Measurements from ENCODE around the gene SEPTIN5.

DNA sequence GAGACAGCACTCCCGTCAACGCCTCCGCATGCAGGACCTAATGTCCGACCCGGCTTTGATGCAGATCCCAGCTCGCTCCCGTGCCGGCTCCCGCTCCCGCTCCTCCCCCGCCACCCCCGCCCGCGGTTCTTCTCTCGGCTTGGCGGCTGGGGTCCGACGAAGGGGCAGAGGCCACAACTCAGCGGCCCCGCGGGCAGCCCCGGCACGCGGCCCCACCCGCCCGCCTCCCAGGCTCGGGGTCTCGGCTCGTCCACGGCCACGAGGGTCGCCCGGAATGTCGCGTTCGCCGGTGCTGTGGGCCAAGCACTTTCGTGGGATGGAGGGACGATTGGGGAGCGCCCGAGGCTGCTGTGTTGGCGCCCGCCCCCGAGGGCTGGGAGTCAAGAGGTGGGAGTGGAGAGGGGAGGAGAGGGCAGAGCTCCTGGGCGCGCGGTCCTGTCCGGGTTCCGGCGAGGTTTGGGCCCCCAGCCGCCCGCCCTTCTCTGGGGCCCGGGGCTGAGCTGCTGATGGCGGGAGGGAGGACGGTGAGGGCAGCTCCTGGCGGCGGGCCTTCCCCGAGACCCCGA is 40.9 kb downstream of the SEPTIN5 start:
- TF ChIP-seq, protein P1, sequence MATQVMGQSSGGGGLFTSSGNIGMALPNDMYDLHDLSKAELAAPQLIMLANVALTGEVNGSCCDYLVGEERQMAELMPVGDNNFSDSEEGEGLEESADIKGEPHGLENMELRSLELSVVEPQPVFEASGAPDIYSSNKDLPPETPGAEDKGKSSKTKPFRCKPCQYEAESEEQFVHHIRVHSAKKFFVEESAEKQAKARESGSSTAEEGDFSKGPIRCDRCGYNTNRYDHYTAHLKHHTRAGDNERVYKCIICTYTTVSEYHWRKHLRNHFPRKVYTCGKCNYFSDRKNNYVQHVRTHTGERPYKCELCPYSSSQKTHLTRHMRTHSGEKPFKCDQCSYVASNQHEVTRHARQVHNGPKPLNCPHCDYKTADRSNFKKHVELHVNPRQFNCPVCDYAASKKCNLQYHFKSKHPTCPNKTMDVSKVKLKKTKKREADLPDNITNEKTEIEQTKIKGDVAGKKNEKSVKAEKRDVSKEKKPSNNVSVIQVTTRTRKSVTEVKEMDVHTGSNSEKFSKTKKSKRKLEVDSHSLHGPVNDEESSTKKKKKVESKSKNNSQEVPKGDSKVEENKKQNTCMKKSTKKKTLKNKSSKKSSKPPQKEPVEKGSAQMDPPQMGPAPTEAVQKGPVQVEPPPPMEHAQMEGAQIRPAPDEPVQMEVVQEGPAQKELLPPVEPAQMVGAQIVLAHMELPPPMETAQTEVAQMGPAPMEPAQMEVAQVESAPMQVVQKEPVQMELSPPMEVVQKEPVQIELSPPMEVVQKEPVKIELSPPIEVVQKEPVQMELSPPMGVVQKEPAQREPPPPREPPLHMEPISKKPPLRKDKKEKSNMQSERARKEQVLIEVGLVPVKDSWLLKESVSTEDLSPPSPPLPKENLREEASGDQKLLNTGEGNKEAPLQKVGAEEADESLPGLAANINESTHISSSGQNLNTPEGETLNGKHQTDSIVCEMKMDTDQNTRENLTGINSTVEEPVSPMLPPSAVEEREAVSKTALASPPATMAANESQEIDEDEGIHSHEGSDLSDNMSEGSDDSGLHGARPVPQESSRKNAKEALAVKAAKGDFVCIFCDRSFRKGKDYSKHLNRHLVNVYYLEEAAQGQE (IDR thresholded peaks at IDR 0.05; ENCODE audit: insufficient read depth in 1 of 2, low read depth in 2 of 2, low read length in 2 of 2) = no peak
- TF ChIP-seq TAF1 (IDR thresholded peaks at IDR 0.05; ENCODE audit: borderline replicate concordance, insufficient read depth, low read length) (no peak), POLR2AphosphoS5 (IDR thresholded peaks at IDR 0.05; ENCODE audit: low read depth, low read length) (no peak), FOXP2 (optimal IDR thresholded peaks at IDR 0.05; ENCODE audit: borderline replicate concordance, extremely low read depth, extremely low read length, insufficient read depth) (no peak)
